IPS-18c (cell line): ENCODE measurements around the gene ELFN1.

Experiments used
- H3K4me3 ChIP-seq: 2 replicates; pipeline ENCODE4 v1.7.0; 2013; ENCODE audit warnings: low read depth, mild to moderate bottlenecking, low read length, moderate library complexity; ENCODE audit not compliant: insufficient read depth
- H3K9me3 ChIP-seq: one replicate; pipeline ENCODE4 v1.6.1; 2013; ENCODE audit warnings: mild to moderate bottlenecking, low read length, moderate library complexity; ENCODE audit not compliant: control insufficient read depth, insufficient read depth

Gene ELFN1

GRCh38 chr7:1697499-1698125 is 27.5 kb downstream of the ELFN1 start:
- no peak overlapping the region for H3K4me3 ChIP-seq
- no peaks in the 10 kb centered on the region for H3K9me3 ChIP-seq

DNA sequence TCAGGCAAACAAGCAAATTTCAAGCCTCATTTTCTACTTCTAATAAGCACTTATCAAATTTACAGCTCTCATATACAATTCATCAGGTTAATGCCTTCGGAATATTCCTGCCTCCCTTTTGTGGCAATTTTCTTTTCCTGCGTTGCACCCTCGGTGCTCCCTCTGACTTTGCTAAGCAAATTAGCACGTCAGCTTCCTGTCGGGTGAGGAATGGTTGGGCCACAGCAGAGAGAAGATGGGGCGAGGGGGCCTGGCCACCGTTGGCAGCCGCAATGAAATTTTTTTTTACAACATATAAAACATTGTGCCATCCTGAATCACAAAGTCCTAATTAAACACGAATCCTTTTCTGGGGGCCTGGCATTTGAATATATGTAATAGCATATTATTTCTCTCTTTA is 28.1 kb downstream of the ELFN1 start:
- Histone ChIP-seq H3K4me3 (no peak overlapping the region), H3K9me3 (no peaks in the 10 kb centered on the region)

DNA sequence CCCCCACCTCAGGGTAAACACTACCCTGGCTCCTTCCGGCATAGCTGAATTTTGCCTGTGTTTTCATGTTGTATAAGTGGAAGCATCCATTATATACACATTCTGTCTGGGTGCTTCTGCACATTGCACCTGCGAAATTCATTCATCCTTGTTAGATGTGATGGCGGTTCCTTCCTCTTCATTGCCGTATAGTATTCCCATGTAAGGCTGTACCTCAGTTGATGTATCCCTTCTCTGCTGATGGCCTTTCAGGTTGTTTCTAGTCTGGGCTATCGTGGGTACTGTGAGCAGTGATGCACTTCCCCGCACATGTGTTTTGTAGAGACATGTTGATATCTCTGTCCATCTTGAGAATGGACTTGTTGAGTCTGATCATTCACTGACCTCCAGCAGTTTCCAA is 28.9 kb downstream of the ELFN1 start:
- no peaks in the 10 kb centered on the region for H3K9me3 ChIP-seq

DNA sequence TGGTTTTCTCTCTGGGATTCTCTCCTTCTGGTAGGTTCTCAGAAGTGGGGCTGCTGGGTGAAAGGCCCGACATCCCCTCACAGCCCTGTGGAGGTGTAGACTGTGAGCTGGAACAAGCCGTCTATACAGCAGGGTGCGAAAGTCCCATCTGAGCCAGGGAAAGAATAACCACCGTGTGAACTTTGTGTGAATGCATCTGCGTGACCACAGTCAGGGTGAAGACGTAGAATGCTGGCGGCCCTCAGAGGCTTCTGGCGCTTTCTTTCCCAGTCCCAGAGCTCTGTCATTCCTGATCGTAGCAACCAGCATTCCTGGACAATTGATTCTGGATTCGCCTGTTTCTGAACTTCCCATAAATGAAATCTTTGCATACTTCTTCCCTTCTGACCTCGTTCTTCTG is 30.0 kb downstream of the ELFN1 start:
- Histone ChIP-seq H3K9me3 (no peaks in the 10 kb centered on the region), H3K4me3 (no peak overlapping the region)

More for the DNA sequence above, 28.9 kb downstream of the ELFN1 start:
- no peak overlapping the region for H3K4me3 ChIP-seq

DNA sequence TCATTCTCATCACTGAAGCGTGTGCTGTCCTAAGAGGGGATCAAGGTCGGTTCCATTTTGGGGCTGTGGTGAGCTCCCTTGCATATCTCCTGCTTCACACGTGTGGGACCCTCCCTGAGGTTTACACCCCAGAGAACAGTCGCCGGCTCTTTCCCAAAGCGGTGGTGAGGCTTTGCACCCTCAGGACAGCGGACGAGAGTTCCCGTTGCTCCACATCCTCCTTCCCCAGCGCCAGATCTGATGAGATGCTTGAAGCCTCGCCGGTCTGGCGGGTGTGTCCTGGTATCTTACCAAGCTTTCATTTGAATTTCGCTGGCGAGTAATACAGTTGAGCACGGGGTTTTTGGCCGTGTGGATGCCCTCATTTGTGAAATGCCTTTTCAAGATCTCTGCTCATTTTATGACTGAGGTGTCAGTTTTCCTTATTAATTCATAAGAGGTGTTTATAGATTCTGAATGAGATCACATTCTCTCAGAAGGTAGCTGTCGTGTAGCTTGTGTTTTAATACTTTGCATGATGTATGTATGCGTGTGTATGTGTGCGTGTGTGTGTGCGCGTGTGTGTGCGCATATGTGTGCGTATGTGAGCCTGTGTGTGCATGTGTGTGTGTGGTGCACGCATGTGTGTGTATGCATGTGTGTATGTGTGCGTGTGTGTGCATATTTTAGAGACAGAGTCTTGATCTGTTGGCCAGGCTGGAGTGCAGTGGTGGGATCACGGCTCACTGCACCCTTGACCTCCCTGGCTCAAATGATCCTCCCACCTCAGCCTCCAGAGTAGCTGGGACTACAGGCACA is 30.7 kb downstream of the ELFN1 start:
- no peak overlapping the region for H3K4me3 ChIP-seq
- H3K9me3 ChIP-seq = no peaks in the 10 kb centered on the region

DNA sequence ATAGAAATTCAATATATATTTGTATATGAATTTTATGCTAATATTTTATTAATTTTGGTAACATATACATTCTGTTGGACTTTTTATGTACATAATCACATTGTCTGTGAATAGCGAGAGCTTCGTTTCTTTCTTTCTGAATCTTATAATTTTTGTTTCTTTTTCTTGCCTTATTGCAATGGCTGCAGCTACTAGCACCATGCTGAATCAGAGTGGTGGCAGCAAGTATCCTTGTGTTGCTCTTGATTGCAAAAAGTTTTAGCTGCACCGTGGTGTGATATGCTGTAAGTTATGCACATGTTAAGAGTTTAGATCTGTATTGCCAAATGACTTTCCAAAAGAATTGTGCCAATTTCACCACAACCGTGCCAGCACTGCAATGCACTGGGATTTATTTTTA is 32.6 kb downstream of the ELFN1 start:
- Histone ChIP-seq H3K4me3 (no peak overlapping the region), H3K9me3 (no peaks in the 10 kb centered on the region)

DNA sequence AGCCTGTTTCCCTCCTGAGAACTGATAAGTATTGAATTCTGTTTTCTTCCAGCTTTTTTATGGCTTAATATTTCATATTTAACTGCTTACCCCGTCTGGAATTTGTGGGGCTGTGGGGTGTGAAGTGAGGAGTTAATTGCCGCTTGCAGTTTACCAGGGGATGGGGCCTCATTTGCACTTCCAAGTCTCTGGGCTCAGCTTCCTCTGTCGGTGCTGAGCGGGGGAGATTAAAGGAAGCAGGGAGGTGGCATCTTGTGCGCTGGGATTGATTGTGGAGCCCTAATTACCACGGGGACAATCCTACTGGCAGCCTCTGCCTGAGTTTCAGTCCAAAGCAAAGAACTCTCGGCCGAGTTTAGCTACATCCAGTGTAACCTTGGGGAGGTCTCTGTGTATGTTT is 33.4 kb downstream of the ELFN1 start:
- no peaks in the 10 kb centered on the region for H3K9me3 ChIP-seq
- H3K4me3 ChIP-seq = no peak overlapping the region

GRCh38 chr7:1703871-1704810 is 34.1 kb downstream of the ELFN1 start:
- no peak overlapping the region for H3K4me3 ChIP-seq
- H3K9me3 ChIP-seq = no peaks in the 10 kb centered on the region

DNA sequence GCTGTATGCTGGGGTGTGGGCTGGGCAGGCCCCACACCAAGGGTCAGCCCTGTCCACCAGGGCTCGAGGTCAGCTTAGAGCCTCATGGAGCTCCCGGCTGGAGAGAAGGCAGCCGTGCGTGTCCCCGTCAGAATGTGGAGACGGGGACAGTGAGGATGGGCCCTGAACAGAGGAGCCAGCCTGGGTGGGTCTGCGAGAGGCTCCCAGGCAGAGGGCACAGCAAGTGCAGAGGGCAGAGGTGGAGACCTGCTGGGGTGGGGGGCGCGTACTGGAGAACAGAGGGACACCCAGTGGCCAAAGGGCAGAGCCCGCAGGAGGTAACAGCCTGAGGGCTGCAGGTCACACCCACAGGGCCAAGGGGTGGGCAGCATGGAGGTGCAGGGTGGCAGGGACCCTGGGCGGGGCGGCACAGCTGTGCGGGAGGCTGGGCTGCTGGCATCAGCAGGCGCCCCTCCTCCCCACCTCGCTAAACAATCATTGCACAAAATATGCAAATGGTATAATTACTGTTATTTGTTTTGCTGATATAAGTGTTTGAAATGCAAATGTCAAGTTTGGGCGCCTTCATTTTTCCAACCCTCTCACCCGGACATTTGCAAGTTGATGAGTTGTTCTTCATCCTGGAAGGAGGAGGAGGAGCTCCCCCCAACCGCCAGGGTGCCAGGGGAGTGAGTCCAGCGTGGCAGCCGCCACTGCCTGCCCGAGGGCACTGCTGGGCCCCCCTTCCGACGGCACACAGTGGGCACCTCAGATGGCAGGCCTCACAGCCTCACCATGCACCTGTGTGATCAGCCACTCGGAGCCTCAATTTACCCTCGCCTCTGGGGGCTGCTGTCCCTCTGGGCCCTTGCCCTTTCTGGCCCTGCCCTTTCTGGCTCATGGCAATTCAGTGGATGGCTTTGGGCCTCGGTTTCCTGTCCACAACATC is 35.0 kb downstream of the ELFN1 start:
- Histone ChIP-seq H3K4me3 (no peak overlapping the region), H3K9me3 (peaks cover 7% of the 10 kb centered on the region)

- H3K9me3 ChIP-seq = peaks cover 7% of the 10 kb centered on the region
- H3K4me3 ChIP-seq = no peak overlapping the region
These were observed 35.8 kb downstream of the ELFN1 start for GRCh38 chr7:1705856-1706255.

GRCh38 chr7:1706381-1706720 is 36.3 kb downstream of the ELFN1 start:
- H3K4me3 ChIP-seq = no peak overlapping the region
- H3K9me3 ChIP-seq = peaks cover 7% of the 10 kb centered on the region

GRCh38 chr7:1706721-1707613 is 36.9 kb downstream of the ELFN1 start:
- peaks cover 7% of the 10 kb centered on the region for H3K9me3 ChIP-seq
- H3K4me3 ChIP-seq = no peak overlapping the region

DNA sequence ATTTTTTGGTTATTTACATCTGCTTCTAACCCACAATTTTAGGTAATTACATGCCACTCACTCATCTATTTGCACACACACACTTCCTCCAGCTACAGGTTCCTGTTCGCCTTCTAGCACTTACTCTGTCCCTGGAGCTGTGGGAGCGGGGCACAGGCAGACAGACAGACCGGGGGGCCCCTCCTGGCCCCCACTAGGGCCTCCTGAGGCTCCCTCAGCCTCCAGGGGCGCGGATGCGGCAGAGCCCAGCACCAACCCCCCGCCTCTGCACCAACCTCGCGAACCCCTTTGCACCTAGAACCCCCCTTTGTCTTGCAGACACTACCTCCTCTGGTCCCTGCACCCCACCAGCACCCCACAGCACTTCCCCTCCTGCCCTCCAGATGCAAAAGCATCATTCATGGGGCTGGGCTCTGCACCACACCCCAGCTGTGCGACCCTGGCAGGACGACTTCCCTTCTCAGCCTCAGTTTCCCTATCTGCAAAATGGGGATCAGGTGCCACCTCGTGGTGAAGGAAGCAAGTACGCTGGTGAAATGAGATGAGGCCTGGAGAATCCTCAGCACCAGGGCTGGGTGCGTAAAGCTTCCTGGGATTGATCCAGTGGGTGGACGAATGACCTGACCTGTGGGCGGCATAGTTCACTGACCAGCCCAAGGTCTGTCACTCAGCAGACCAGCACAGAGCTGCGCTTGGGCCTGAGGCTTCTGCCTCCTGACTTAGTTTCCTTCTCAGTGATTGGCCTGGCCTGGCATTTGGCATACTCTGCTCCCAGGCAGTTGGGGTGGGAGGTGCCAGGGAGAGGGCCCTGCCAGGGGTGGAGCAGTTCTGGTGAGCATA is 37.9 kb downstream of the ELFN1 start:
- Histone ChIP-seq H3K9me3 (peaks cover 7% of the 10 kb centered on the region), H3K4me3 (no peak overlapping the region)

GRCh38 chr7:1708596-1709251 is 38.6 kb downstream of the ELFN1 start:
- H3K9me3 ChIP-seq = peaks cover 7% of the 10 kb centered on the region
- no peak overlapping the region for H3K4me3 ChIP-seq

- peaks cover 7% of the 10 kb centered on the region for H3K9me3 ChIP-seq
- no peak overlapping the region for H3K4me3 ChIP-seq
These were observed 39.2 kb downstream of the ELFN1 start for GRCh38 chr7:1709281-1709680.
